Measurements from ENCODE around the gene ACTR3C. TPM values are rescaled to one million over a fixed set of nuclear protein-coding genes. Genes with fewer than 3 reads are reported as not detected.
A peak's percentile ranks its signal among the peaks of the same experiment; 100 is the strongest.

The ACTR3C gene
- total RNA-seq: 8.9 and 9.5 TPM in 2 replicates

DNA sequence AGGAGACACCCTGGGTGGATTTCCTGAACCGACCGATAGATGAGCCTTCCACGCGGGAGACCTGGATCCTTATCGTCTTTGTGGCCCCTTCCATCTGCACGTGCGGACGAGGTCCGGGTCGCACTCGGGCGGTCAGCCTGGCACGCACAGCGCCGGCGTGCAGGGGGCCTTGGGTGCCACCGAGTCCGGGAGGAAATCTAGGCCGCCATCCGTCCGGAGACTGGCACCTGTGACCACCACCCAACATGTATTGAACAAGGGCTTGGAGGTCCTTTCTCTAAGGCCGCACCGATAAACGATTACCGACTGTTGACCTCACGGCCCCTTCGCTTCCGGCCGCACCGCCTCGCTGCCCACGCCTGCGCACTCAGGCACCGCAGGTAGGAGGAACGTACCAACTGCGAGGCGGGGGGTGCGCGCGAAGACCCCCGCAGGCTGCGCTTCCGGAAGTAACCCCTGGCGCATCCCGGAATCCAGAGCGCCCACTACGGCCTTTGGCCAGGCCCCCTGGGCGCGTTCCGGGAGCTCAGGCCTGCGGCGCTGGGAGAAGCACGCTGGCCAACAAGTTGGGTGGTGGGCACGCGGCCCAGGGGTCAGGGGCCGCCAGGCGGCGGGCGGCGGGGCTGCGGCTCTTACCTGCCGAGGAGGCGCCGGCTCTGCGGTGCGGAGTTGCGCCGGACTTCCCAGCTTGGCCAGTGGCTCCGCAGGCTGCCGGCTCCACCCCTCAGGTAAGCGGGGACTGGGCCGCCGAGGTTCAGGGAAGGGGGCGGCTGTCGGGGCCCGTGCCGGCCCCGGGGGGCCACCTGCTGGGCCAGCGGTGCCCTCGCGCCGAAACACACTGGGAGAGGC lies at the start of gene ACTR3C, which contains the start of gene LRRC61:
Gene ACTR3C (minus strand): TSS at position 713 of the 849 bp plus-strand sequence. CDS start 28,249 bp downstream, outside the sequence.
Gene LRRC61 (plus strand): TSS at position 523 of the 849 bp plus-strand sequence. CDS start 13,507 bp downstream, outside the sequence.
- peak; percentile 48 for DNase-seq

DNA sequence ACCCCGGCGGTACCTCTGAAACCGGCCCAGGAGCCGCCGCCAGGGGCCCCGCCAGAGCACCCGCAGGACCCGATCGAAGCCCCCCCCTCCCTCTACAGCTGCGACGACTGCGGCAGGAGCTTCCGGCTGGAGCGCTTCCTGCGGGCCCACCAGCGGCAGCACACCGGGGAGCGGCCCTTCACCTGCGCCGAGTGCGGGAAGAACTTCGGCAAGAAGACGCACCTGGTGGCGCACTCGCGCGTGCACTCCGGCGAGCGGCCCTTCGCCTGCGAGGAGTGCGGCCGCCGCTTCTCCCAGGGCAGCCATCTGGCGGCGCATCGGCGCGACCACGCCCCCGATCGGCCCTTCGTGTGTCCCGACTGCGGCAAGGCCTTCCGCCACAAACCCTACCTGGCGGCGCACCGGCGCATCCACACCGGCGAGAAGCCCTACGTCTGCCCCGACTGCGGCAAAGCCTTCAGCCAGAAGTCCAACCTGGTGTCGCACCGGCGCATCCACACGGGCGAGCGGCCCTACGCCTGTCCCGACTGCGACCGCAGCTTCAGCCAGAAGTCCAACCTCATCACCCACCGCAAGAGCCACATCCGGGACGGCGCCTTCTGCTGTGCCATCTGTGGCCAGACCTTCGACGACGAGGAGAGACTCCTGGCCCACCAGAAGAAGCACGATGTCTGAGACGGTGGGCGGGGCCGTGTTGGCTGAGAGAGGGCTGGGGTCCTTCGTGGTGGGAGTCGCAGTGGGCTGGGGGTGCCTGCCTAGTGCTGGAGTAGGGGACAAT lies 49.1 kb upstream of the ACTR3C start:
- DNase-seq: no peak

DNA sequence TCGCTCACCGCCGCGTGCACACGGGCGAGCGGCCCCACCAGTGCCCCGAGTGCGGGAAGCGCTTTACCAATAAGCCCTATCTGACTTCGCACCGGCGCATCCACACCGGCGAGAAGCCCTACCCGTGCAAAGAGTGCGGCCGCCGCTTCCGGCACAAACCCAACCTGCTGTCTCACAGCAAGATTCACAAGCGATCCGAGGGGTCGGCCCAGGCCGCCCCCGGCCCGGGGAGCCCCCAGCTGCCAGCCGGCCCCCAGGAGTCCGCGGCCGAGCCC lies 48.6 kb upstream of the ACTR3C start:
- no peak for DNase-seq

DNA sequence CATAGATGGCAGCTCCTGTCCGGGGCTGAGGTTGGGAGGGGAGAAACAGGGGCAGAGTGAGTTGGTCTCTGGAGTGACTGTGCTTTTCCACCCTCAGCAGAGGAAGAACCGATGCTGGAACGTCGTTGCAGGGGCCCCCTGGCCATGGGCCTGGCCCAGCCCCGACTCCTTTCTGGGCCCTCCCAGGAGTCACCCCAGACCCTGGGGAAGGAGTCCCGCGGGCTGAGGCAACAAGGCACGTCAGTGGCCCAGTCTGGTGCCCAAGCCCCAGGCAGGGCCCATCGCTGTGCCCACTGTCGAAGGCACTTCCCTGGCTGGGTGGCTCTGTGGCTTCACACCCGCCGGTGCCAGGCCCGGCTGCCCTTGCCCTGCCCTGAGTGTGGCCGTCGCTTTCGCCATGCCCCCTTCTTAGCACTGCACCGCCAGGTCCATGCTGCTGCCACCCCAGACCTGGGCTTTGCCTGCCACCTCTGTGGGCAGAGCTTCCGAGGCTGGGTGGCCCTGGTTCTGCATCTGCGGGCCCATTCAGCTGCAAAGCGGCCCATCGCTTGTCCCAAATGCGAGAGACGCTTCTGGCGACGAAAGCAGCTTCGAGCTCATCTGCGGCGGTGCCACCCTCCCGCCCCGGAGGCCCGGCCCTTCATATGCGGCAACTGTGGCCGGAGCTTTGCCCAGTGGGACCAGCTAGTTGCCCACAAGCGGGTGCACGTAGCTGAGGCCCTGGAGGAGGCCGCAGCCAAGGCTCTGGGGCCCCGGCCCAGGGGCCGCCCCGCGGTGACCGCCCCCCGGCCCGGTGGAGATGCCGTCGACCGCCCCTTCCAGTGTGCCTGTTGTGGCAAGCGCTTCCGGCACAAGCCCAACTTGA lies 48.0 kb upstream of the ACTR3C start:
- DNase-seq: no peak

GRCh38 chr7:150370612-150371071 lies 47.3 kb upstream of the ACTR3C start:
- no peak for DNase-seq

- DNase-seq: peak; percentile 49
Observed at GRCh38 chr7:150369748-150370501, 46.6 kb upstream of the ACTR3C start.

DNA sequence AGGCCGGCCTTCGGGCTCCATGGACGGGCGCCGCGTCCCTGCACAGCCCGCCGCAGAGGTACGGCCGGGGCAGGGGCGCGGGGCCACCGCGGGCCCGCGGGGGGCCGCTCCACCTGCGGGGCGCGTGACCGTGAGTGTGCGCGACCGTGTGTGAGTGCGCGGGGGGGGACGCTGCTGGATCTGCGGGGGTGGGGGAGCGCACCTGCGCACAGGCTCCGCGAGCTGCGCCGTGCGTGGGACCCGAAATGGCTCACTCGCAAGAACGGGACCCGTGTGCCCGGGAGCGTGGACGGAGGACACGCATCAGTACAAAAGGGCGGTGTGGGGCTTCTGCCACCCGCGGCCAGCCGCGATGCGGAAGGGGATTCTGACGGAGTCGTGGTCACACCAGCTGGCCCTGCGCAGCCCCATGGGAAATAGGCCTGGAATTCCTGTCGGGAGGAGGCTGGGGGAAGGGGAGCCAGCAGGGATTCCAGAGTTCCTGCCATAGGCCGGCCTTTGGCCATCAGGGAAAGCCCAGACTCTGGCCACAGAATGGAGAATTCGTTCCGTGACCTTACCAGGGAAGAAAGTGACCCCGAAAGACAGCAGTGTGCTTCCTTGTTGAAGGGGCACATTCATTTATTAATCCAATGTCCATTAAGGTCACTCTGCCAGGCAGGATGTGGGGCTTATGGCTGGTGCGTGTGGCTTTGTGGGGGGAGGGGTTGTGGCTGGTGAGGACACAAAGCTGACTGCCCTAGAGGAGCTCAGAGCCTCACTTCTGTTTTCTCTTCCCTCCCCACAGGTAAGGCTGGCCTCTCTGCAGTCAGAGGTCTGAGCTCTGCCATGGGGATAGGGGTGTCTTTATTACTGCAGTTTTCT lies 45.8 kb upstream of the ACTR3C start:
- DNase-seq: peak; percentile 83

DNA sequence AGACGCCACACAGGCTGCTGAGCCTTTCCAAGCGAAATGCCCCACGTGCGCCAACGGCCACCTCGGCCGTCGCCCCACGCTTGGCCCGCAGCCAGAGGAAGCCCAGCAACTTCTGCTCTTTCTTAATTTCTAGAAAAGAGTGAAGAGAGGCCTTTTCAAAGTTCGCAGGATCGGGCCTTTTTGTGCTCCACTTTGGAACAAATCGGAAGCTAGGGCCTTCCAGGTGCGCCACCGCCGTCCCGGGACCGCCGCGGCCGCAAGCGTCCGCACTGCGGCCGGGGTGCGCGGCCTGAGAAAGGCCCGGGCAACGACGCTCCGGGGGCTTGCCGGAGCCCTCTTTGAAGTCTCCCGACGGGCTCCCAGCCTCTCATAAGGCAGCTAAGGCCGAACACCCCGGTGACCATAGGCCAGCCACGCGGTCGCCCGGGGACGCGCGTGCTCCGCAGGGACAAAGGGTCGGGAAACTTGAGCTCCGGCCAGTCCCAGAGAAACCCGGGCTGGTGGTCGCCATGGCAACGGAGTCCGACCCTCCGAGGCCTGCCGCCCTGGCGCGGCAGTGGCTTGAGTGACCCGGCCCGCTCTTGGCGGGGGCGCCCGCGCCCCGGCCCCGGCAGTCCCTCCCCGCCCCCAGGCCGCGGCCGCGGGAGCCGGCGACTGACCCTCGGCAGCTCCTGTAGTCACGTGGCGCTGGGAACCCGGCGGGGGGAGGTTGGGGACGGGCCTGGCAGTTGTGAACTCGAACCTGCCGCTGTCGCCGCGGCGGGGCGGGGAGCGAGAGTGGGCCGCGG lies 44.9 kb upstream of the ACTR3C start, which contains the start of gene REPIN1:
Gene REPIN1 (plus strand): TSS at position 727 of the 788 bp plus-strand sequence. CDS start 890 bp downstream, outside the sequence.
- DNase-seq: peak; percentile 92

- DNase-seq: no peak
Observed at GRCh38 chr7:150367677-150368095, 44.3 kb upstream of the ACTR3C start.

- no peak for DNase-seq
Observed at GRCh38 chr7:150365673-150366398, 42.5 kb upstream of the ACTR3C start.

GRCh38 chr7:150365194-150365593 lies 41.8 kb upstream of the ACTR3C start:
- no peak for DNase-seq

GRCh38 chr7:150363872-150364271 lies 40.5 kb upstream of the ACTR3C start:
- DNase-seq: peak; percentile 62

GRCh38 chr7:150363370-150363769 lies 40.0 kb upstream of the ACTR3C start:
- no peak for DNase-seq

DNA sequence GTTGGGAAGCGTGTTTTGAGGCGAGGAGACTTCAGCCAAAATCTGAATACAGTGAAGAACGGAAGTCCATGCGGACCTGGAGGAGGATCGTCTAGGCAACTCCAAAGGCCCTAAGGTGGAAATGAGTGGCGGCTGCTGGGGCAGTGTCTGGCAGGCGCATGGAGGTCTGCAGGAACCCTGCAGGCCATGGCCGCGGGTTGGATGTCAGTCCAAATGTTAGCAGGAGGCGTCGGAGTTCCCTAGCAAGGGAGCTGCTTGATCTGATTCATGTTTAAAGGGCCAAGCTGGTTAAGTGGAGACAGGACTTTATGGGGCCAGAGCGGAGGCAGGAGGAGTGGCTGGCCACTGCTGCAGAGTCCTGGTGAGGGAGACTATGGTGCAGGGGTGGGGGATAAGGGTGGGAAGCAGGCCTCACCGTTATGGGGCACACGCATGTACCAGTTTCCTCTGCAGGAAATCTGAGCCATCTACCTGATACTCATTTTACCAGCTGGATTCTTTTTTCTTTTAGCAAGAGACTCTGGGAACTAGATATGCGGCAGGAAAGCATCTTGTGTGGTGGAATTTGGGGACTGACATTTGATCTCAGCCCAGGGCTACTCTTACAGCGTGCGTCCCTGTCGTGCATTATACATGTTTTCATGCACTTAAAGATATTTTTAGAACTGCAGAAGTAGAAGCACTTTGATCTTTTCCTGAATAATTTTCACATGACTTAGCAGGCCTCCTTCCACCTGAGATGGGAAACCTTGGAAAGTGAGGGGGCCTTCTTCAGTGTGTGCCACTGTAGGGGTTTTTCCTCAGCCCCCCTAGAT lies 38.7 kb upstream of the ACTR3C start:
- DNase-seq: no peak

GRCh38 chr7:150361402-150361801 lies 38.1 kb upstream of the ACTR3C start:
- no peak for DNase-seq

GRCh38 chr7:150360363-150361058 lies 37.2 kb upstream of the ACTR3C start:
- DNase-seq: no peak

DNA sequence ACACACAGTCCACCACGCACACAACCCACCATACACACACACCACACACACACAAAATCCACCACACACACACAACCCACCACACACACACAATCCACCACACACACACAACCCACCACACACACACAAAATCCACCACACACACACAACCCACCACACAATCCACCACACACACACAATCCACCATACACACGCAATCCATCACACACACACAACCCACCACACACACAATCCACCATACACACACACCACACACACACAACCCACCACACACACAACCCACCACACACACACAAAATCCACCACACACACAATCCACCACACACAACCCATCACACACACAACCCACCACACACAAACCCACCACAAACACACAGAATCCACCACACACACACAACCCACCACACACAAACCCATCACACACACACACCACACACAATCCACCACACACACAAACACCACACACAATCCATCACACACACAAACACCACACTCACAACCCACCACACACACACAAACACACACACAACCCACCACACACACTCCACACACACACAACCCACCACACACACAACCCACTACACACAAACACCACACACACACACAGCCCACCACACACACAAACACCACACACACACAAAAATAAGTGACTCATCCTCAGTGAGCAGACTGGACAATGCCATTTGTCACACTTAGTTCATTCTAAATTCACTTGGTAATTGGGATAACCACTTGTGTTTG lies 36.4 kb upstream of the ACTR3C start:
- no peak for DNase-seq

Data from dermis blood vessel endothelial cell (primary cell).